ENCODE data around the gene TRIM8.

GRCh38 chr10:102615361-102615760 lies 28.9 kb upstream of the TRIM8 start:
- TF ChIP-seq CTCF (IDR thresholded peaks at IDR 0.05) (no peak), POLR2A (IDR thresholded peaks at IDR 0.05) (no peak), POLR2AphosphoS5 (IDR thresholded peaks at IDR 0.05; ENCODE audit: insufficient read depth in 1 of 2, low read depth in 1 of 2) (no peak)

All from vagina (tissue), 2 donors.